ENCODE results near the gene CCDC12.

Gene CCDC12

GRCh38 chr3:46876313-46877300 lies 99.9 kb downstream of the CCDC12 start:
- TF ChIP-seq CTCF (IDR thresholded peaks at IDR 0.05; ENCODE audit: low read depth, low read length) (no peak), MYC (IDR thresholded peaks at IDR 0.05; ENCODE audit: low read depth, low read length) (no peak), POLR2A (IDR thresholded peaks at IDR 0.05; ENCODE audit: extremely low read depth, insufficient read length) (no peak), MAX (IDR thresholded peaks at IDR 0.05; ENCODE audit: low read depth, low read length) (no peak)
- no peak overlapping the region for H3K4me3 ChIP-seq (ENCODE audit: low read depth, low read length)
- no peak for DNase-seq (ENCODE audit: low read depth)

DNA sequence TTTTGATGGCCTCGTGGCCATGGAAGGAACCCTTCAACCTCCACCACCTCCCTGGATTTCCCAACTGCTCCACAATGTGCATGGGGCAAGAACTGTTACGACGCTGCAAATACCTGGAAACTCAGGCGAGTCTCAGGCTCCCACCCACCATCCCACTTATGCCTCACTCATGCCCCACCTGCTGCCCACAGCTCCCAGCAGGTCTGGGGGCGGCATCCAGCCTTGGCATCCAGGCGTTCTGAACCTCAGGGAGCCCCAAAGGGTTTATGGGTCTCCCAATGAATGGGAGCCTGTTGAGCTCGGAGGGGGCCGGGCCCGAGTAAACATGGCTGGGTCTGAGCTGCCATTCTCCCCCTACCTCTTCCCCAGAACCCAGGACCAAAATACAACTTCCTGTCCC lies 101.0 kb downstream of the CCDC12 start:
- TF ChIP-seq MAX (IDR thresholded peaks at IDR 0.05; ENCODE audit: low read depth, low read length), result no peak
- DNase-seq (ENCODE audit: low read depth), result no peak
- no peak overlapping the region for H3K4me3 ChIP-seq (ENCODE audit: low read depth, low read length)

DNA sequence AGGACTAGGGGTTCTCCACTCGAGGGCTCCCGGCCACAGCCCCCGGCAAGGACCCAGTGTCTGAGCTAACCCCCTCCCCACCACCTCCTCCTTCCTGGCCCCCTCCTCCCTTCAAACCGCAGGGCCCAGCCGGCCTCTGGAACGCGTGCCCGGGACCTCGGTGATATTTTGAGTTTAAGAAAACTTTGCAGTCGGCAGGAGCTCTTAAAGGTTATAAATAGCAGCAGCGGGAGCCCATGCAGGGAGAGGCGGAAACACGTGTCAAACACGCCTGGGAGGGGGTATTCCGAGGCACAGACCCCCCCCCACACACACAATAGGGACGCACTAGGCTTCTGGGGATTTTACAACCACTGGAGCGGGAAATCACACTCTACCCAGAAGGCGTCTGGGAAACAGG lies 102.1 kb downstream of the CCDC12 start:
- DNase-seq (ENCODE audit: low read depth), result no peak
- TF ChIP-seq CTCF (IDR thresholded peaks at IDR 0.05; ENCODE audit: low read depth, low read length), result no peak
- no peak for TF ChIP-seq MAX (IDR thresholded peaks at IDR 0.05; ENCODE audit: low read depth, low read length)
- H3K4me3 ChIP-seq (ENCODE audit: low read depth, low read length), result no peak overlapping the region

DNA sequence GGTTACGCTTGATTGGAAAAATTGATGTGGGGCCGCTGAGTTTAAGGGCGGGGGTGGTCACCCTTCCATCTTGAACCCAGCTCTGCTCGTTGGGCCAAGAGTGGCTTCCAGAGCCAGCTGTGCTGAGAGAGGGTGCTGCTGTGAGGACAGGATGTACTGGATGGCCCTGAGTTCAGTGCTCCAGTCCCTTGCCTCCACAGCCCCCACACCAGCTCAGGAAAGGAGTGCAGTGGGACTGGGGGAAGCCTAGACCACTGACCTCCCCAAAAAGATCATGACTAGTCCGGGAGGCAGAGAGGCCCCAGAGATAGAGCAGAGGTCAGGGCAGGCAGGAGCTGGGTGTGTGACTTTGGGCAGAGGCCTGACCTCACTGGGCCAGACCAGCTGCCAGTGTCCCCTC lies 103.0 kb downstream of the CCDC12 start:
- no peak for DNase-seq (ENCODE audit: low read depth)
- H3K4me3 ChIP-seq (ENCODE audit: low read depth, low read length), result no peak overlapping the region
- TF ChIP-seq POLR2A (IDR thresholded peaks at IDR 0.05; ENCODE audit: extremely low read depth, insufficient read length) (no peak), CTCF (IDR thresholded peaks at IDR 0.05; ENCODE audit: low read depth, low read length) (no peak), MYC (IDR thresholded peaks at IDR 0.05; ENCODE audit: low read depth, low read length) (no peak), MAX (IDR thresholded peaks at IDR 0.05; ENCODE audit: low read depth, low read length) (no peak)
